ENCODE data around the gene GABRG3.

GABRG3 gene

GRCh38 chr15:27480642-27481041 lies 509.7 kb downstream of the GABRG3 start:
- DNase-seq: no peak

GRCh38 chr15:27481768-27482167 lies 510.8 kb downstream of the GABRG3 start:
- no peak for DNase-seq

- DNase-seq: no peak
Measured at GRCh38 chr15:27482287-27482686, 511.3 kb downstream of the GABRG3 start.

GRCh38 chr15:27483124-27483523 lies 512.1 kb downstream of the GABRG3 start:
- DNase-seq: no peak

- no peak for DNase-seq
Measured at GRCh38 chr15:27485265-27485664, 514.3 kb downstream of the GABRG3 start.

- DNase-seq: no peak
Measured at GRCh38 chr15:27486051-27486450, 515.1 kb downstream of the GABRG3 start.

- no peak for DNase-seq
Measured at GRCh38 chr15:27486683-27487647, 516.0 kb downstream of the GABRG3 start.

GRCh38 chr15:27487846-27488245 lies 516.9 kb downstream of the GABRG3 start:
- DNase-seq: no peak

GRCh38 chr15:27490867-27491595 lies 520.0 kb downstream of the GABRG3 start:
- DNase-seq: no peak

GRCh38 chr15:27491666-27492621 lies 521.0 kb downstream of the GABRG3 start:
- no peak for DNase-seq

- no peak for DNase-seq
Measured at GRCh38 chr15:27495963-27496459, 525.0 kb downstream of the GABRG3 start.

GRCh38 chr15:27498700-27499099 lies 527.7 kb downstream of the GABRG3 start:
- no peak for DNase-seq

- DNase-seq: no peak
Measured at GRCh38 chr15:27499191-27499590, 528.2 kb downstream of the GABRG3 start.

- no peak for DNase-seq
Measured at GRCh38 chr15:27499719-27500118, 528.7 kb downstream of the GABRG3 start.

- DNase-seq: no peak
Measured at GRCh38 chr15:27500206-27500605, 529.2 kb downstream of the GABRG3 start.

GRCh38 chr15:27506752-27507151 lies 535.8 kb downstream of the GABRG3 start:
- DNase-seq: no peak

GRCh38 chr15:27509014-27509413 lies 538.0 kb downstream of the GABRG3 start:
- DNase-seq: no peak

- DNase-seq: no peak
Measured at GRCh38 chr15:27512281-27513001, 541.5 kb downstream of the GABRG3 start.

GRCh38 chr15:27514526-27514925 lies 543.5 kb downstream of the GABRG3 start:
- no peak for DNase-seq

- no peak for DNase-seq
Measured at GRCh38 chr15:27527490-27528067, 556.6 kb downstream of the GABRG3 start.

GRCh38 chr15:27529399-27529798 lies 558.4 kb downstream of the GABRG3 start:
- no peak for DNase-seq

GRCh38 chr15:27530994-27531393 lies 560.0 kb downstream of the GABRG3 start:
- no peak for DNase-seq

Data from COR-L47 (cell line).